Measurements from ENCODE around the gene TMEM209.
"Not testable (repeated sequence)": the region's sequence is repeated elsewhere in the genome, so short reads cannot be mapped to it uniquely, and the experiment has no call there.

GRCh38 chr7:130249626-130250025 is 44.4 kb upstream of the TMEM209 start:
- TF ChIP-seq CTCF (IDR thresholded peaks at IDR 0.05; ENCODE audit: insufficient read depth, low read length, poor library complexity, severe bottlenecking); EZH2phosphoT487 (conservative IDR thresholded peaks at IDR 0.05; ENCODE audit: low read length): not testable (repeated sequence)

All from SU-DHL-6 (cell line).